ENCODE results near the gene SEMA3F.

The SEMA3F gene

DNA sequence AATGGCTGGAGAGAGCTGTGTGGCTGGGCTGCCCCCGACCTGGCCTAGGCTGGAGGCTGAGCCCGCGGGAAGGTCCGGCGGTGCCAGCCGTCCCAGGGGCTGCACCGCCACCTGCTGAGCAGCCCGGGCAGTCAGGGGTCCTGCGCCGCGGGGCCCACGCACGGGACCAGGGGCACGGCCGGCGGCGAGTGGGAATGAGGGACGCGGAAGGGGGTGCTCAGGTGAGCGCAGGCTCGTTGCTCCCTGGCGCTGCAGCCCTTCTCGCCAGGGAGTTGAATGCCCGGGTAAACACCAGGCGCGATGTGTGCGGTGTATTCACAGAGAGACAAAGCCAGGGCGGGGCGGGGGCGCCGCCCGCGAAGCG lies 666 bp upstream of the SEMA3F start:
- no peak for TF ChIP-seq TCF12 (IDR thresholded peaks at IDR 0.05; ENCODE audit: low read depth)
- TF ChIP-seq ZBTB7A (IDR thresholded peaks at IDR 0.05; ENCODE audit: low read depth) = peak; percentile 27; the same call in 1 of the 2 replicates
- TF ChIP-seq, protein P1, sequence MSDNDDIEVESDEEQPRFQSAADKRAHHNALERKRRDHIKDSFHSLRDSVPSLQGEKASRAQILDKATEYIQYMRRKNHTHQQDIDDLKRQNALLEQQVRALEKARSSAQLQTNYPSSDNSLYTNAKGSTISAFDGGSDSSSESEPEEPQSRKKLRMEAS (IDR thresholded peaks at IDR 0.05) = no peak
- TF ChIP-seq REST (IDR thresholded peaks at IDR 0.05; ENCODE audit: low read depth) = no peak
- TF ChIP-seq YY1 (IDR thresholded peaks at IDR 0.05; ENCODE audit: low read depth) = no peak
- TF ChIP-seq RAD21 (IDR thresholded peaks at IDR 0.05; ENCODE audit: low read depth) = peak; percentile 23; the same call in 1 of the 2 replicates
- TF ChIP-seq, protein P2, sequence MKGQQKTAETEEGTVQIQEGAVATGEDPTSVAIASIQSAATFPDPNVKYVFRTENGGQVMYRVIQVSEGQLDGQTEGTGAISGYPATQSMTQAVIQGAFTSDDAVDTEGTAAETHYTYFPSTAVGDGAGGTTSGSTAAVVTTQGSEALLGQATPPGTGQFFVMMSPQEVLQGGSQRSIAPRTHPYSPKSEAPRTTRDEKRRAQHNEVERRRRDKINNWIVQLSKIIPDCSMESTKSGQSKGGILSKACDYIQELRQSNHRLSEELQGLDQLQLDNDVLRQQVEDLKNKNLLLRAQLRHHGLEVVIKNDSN (IDR thresholded peaks at IDR 0.05) = no peak
- no peak for TF ChIP-seq FOXM1 (IDR thresholded peaks at IDR 0.05; ENCODE audit: borderline replicate concordance, low read depth)
- TF ChIP-seq TAF1 (IDR thresholded peaks at IDR 0.05; ENCODE audit: low read depth) = no peak

GRCh38 chr3:50155491-50155878 lies 361 bp downstream of the SEMA3F start:
- 0 out of 2 replicates have a peak, but pooled peaks have one; percentile 8 for TF ChIP-seq TAF1 (IDR thresholded peaks at IDR 0.05; ENCODE audit: low read depth)
- no peak for TF ChIP-seq RAD21 (IDR thresholded peaks at IDR 0.05; ENCODE audit: low read depth)
- TF ChIP-seq ZBTB7A (IDR thresholded peaks at IDR 0.05; ENCODE audit: low read depth) = peak; percentile 67; the same call in 1 of the 2 replicates

GRCh38 chr3:50155891-50156290 lies 767 bp downstream of the SEMA3F start:
- TF ChIP-seq, protein P1 (IDR thresholded peaks at IDR 0.05) = no peak
- peak; percentile 56; the same call in 1 of the 2 replicates for TF ChIP-seq ZBTB7A (IDR thresholded peaks at IDR 0.05; ENCODE audit: low read depth)

- TF ChIP-seq EGR1 (IDR thresholded peaks at IDR 0.05) (no peak), REST (IDR thresholded peaks at IDR 0.05; ENCODE audit: low read depth) (no peak), CEBPB (IDR thresholded peaks at IDR 0.05) (no peak), FOXM1 (IDR thresholded peaks at IDR 0.05; ENCODE audit: borderline replicate concordance, low read depth) (no peak), TAF1 (IDR thresholded peaks at IDR 0.05; ENCODE audit: low read depth) (no peak), RAD21 (IDR thresholded peaks at IDR 0.05; ENCODE audit: low read depth) (no peak), ZBTB7A (IDR thresholded peaks at IDR 0.05; ENCODE audit: low read depth) (no peak), NFIC (IDR thresholded peaks at IDR 0.05) (no peak), TEAD4 (IDR thresholded peaks at IDR 0.05) (no peak), CREB1 (IDR thresholded peaks at IDR 0.05; ENCODE audit: low read depth) (no peak), YY1 (IDR thresholded peaks at IDR 0.05; ENCODE audit: low read depth) (no peak), EP300 (IDR thresholded peaks at IDR 0.05; ENCODE audit: borderline replicate concordance) (no peak), TCF12 (IDR thresholded peaks at IDR 0.05; ENCODE audit: low read depth) (no peak)
- TF ChIP-seq, protein P1 (IDR thresholded peaks at IDR 0.05) = no peak
- TF ChIP-seq, protein P2 (IDR thresholded peaks at IDR 0.05) = no peak
Observed at GRCh38 chr3:50156549-50157493, 1.7 kb downstream of the SEMA3F start.

DNA sequence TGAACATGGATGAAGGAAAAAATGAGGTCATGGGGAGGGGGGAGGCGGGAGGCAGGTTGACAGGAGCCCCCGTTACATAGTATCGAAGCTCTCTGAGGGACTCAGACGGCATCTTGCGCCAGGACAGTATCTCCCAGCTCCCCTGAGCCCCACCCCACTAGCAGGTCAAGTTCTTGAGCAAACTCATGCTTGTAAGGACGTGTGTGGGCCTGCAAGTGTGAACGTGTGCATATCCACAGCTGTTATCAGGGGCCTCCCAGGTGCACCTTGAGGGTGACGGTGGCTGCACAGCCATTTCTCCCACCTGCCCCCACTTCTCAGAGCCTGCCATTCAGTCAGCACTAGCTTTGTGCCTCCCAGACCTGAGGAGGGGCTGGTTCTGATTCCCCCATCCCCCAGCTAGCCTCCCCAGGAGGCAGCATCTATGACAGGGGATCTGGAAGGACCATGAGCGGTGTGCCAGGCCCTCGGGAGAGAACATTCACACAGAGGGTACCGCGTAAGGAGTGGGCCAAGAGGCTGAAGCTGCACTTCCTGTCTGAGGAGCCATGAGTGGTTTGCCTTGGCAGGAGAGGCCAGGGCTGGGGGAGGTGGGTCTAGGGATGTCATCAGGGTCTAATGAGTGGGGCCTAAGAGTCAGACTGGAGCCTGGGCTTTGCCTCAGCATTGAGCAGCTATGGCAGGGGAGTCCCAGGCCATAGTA lies 2.9 kb downstream of the SEMA3F start:
- TF ChIP-seq RAD21 (IDR thresholded peaks at IDR 0.05; ENCODE audit: low read depth) (no peak), YY1 (IDR thresholded peaks at IDR 0.05; ENCODE audit: low read depth) (no peak), EGR1 (IDR thresholded peaks at IDR 0.05) (no peak), FOXM1 (IDR thresholded peaks at IDR 0.05; ENCODE audit: borderline replicate concordance, low read depth) (no peak), CEBPB (IDR thresholded peaks at IDR 0.05) (no peak), CREB1 (IDR thresholded peaks at IDR 0.05; ENCODE audit: low read depth) (no peak), TAF1 (IDR thresholded peaks at IDR 0.05; ENCODE audit: low read depth) (no peak), NFIC (IDR thresholded peaks at IDR 0.05) (no peak), REST (IDR thresholded peaks at IDR 0.05; ENCODE audit: low read depth) (no peak), TCF12 (IDR thresholded peaks at IDR 0.05; ENCODE audit: low read depth) (no peak), TEAD4 (IDR thresholded peaks at IDR 0.05) (no peak)
- TF ChIP-seq, protein P2 (IDR thresholded peaks at IDR 0.05) = no peak
- TF ChIP-seq, protein P1 (IDR thresholded peaks at IDR 0.05) = no peak
